Stimulated activated CD4-positive, alpha-beta T cell treated with anti-CD3 and anti-CD28 coated beads, TNF-alpha, amount 100 ng/mL, for 4 hours (primary cell): ENCODE results near the gene ADAMTS5.

Source experiments
- DNase-seq, 3 experiments: peaks; one replicate each; pipeline ENCODE4 v3.0.0-alpha.2; 2020; ENCODE audit warnings: low read depth in 3 of 3

The ADAMTS5 gene

GRCh38 chr21:26967062-26967913, at the start of gene ADAMTS5:
TSS of gene ADAMTS5 (minus strand) at chr21:26967088. CDS start at chr21:26966391, 697 bp downstream.
- DNase-seq = no peak

- DNase-seq = no peak
These were observed 34.6 kb upstream of the ADAMTS5 start for GRCh38 chr21:27001526-27001925.

GRCh38 chr21:26983576-26983975, 16.7 kb upstream of the ADAMTS5 start:
- DNase-seq = no peak

GRCh38 chr21:26982767-26983166, 15.9 kb upstream of the ADAMTS5 start:
- DNase-seq = no peak

- no peak for DNase-seq
These were observed 10.9 kb upstream of the ADAMTS5 start for GRCh38 chr21:26977746-26978145.

GRCh38 chr21:26973226-26973625, 6.3 kb upstream of the ADAMTS5 start:
- DNase-seq = no peak

GRCh38 chr21:26972192-26972591, 5.3 kb upstream of the ADAMTS5 start:
- DNase-seq = no peak

- no peak for DNase-seq
These were observed 3.3 kb upstream of the ADAMTS5 start for GRCh38 chr21:26969971-26970725.

- DNase-seq = no peak
These were observed 233 bp downstream of the ADAMTS5 start for GRCh38 chr21:26966649-26967061.

- DNase-seq = no peak
These were observed 844 bp downstream of the ADAMTS5 start for GRCh38 chr21:26965907-26966581.

- no peak for DNase-seq
These were observed 1.6 kb downstream of the ADAMTS5 start for GRCh38 chr21:26965040-26965906.

- DNase-seq = no peak
These were observed 2.6 kb downstream of the ADAMTS5 start for GRCh38 chr21:26964170-26964778.

GRCh38 chr21:26962621-26963181, 4.2 kb downstream of the ADAMTS5 start:
- DNase-seq = no peak

GRCh38 chr21:26961698-26962097, 5.2 kb downstream of the ADAMTS5 start:
- no peak for DNase-seq

GRCh38 chr21:26958788-26959187, 8.1 kb downstream of the ADAMTS5 start:
- DNase-seq = no peak

GRCh38 chr21:26956813-26957212, 10.1 kb downstream of the ADAMTS5 start:
- no peak for DNase-seq

- DNase-seq = no peak
These were observed 10.7 kb downstream of the ADAMTS5 start for GRCh38 chr21:26956216-26956615.

- no peak for DNase-seq
These were observed 12.2 kb downstream of the ADAMTS5 start for GRCh38 chr21:26954662-26955121.

GRCh38 chr21:26952374-26953066, 14.4 kb downstream of the ADAMTS5 start:
- no peak for DNase-seq

- DNase-seq = no peak
These were observed 17.1 kb downstream of the ADAMTS5 start for GRCh38 chr21:26949830-26950229.
